HG02623 (cell line): Measurements from ENCODE around the gene ACTN4.
"Not testable (repeated sequence)": the region's sequence is repeated elsewhere in the genome, so short reads cannot be mapped to it uniquely, and the experiment has no call there.

Experiments
- ATAC-seq: cut with Tn5 transposase; IDR thresholded peaks from one replicate; pipeline ENCODE4 v1.9.1; 2021; ENCODE audit warnings: moderate library complexity; ENCODE audit not compliant: unreplicated experiment

The ACTN4 gene

DNA sequence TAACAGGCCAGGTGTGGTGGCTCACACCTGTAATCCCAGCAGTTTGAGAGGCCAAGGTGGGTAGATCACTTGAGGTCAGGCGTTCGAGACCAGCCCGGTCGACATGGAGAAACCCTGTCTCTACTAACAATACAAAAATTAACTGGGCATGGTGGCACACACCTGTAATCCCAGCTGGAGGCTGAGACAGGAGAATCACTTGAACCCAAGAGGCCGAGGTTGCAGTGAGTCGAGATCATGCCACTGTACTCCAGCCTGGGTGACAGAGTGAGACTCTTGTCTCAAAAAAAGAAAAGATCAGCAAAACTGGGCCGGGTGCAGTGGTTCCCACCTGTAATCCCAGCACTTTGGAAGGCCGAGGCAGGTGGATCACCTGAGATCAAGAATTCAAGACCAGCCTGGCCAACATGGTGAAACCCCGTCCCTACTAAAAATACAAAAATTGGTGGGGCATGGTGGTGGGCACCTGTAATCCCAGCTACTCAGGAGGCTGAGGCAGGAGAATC lies 114.5 kb downstream of the ACTN4 start:
- not testable (repeated sequence) for ATAC-seq

DNA sequence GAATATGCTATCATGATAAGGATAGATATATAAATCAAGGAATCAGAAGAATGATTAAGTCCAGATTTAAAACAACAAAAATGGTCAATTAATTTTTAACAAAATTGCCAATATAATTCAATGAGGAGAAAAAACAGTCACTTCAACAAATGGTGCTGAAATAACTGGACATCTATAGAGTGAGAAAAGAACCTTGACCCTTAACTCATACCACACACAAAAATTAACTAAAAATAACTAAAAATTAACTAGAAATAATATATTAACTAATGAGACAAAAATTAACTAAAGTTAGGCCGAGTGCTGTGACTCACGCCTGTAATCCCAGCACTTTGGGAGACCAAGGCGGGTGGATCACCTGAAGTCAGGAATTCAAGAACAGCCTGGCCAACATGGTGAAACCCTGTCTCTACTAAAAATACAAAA lies 116.4 kb downstream of the ACTN4 start:
- ATAC-seq: no peak

DNA sequence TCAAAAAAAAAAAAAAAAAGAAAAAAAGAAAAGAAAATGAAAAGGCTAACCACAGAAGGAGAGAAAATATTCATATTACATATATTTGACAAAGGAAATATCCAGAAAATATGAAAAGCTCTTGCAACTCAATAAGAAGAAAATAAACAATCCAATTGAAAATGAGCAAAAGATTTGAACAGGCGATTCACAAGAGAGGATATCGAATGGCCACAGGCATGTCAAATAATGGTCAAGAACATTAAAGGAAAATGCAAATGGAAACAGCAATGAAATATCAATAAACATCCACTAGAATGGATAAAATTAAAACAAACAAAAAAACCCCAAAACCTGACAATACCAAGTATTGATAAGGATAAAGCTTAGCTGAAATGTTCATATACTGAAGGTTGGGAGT lies 117.8 kb downstream of the ACTN4 start:
- ATAC-seq: no peak

DNA sequence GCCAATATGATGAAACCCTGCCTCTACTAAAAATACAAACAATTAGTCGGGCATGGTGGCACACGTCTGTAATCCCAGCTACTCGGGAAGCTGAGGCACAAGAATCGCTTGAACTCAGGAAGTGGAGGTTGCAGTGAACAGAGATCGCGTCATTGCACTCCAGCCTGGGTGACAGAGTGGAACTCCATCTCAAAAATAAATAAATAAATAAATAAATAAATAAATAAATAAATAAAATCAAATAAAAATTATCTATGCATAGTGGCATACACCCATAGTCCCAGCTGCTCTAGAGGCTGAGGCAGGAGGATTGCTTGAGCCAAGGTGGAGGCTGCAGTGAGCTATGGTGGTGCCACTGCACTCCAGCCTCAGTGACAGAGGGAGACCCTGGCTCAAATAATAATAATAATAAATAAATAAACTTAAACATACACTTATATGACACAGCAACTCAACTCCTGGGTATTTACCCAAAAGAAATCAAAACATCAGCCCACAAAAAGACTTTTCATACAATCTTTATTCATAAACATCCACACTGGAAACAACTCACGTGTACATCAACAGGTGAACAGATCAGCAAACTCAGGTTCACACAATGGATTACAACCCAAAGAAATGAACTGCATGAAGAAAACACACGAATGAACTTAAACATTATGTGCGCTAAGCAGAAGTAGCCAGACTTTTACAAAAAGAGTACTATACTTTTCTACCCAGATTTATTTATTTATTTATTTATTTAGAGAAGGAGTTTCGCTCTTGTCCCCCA lies 119.0 kb downstream of the ACTN4 start:
- ATAC-seq: no peak

DNA sequence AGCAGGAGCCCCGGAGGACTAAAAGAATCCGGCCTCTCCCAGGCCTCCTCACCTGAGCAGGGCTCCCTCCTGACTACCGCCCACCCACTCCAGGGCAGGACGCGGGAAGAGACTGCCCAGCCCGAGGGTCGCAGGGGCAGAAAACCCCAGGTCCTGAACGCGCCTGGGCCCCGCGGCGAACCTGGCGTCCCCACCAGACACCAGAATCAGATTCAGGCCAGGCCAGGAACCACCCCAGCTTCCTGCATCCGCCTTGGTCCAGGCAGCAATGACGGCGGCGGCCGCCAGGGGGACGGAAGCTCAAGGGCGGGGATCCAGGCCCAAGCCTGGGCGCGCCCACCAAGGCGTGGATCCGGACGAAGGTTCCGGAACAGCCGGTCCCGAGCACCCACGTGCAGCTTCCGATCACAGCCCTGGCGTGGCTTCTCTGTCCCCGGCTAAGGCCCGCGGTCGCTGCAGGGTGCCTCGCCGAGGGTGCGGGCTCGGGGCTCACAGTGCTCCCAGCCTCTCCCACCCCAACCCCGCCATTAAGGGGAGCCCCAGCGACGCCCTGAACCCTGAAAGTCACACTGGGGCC lies 122.3 kb downstream of the ACTN4 start:
- no peak for ATAC-seq

DNA sequence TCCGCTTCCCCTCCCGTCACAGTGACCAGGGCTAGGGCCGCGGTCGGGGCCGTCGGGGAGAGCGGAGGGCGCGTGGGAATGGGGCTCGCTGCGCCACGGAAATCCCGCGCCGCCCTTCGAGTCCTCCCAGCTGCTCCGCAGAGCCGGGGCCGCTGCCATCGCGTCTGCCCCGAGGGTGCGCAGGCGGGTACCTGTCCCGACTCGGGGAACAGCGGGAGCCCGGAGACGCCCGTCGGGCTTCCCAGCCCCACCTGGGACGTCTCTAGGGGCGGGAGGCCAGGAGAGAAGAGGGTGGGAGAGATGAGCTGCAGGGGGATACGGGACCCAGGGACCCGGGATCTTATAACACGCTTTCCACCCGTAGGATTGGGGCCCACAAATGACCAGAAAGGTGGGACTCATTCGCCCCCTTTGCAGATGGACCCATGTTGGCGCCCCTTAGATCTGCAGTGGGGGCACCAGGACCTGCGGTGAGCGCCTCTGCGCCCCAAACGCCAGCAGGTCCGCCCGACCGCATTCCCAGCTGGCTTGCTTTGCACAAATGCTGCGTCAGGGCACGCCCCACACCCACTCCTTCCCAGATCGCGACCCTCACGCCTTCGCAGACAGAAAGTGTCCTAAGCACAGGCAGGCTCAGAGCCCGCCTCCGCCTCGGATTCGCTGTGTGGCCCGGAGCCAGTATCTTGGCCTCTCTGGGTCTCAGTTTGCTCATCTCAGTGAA lies 122.9 kb downstream of the ACTN4 start:
- not testable (repeated sequence) for ATAC-seq

DNA sequence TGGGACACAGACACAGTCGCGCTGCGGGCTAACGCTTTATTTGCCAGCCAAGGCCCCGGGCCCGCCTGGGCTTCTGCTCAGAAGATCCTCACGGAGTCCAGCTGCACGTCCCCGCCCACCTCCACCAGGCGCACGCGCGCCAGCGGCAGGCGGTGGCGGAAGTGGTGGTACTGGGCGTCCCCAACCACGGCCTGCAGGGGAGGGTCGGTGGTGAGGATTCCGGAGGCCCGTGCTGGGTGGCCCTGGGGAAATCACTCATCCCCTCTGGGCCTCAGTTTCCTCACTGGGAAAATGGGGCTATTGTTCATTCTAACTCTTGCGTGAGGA lies 123.5 kb downstream of the ACTN4 start:
- not testable (repeated sequence) for ATAC-seq

DNA sequence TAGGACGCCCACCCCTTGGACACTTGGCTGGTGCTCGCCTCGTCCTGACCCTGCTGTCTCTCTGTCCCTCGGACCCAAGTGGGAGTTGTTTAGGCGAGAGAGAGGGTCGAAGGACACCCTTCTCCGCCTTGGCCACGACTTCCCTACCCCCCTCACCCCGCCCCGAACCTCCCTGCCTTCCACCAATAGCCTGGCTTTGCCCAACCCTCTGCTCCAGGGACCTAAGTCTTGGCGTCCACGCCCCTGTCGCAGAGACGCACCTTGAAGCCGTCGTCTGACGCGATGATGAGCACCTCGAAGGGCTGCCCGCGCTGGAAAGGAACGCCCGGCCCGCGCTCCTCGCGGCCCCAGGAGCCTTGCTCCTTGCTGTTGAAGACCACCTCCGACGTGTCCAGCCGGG lies 124.1 kb downstream of the ACTN4 start:
- ATAC-seq: not testable (repeated sequence)

DNA sequence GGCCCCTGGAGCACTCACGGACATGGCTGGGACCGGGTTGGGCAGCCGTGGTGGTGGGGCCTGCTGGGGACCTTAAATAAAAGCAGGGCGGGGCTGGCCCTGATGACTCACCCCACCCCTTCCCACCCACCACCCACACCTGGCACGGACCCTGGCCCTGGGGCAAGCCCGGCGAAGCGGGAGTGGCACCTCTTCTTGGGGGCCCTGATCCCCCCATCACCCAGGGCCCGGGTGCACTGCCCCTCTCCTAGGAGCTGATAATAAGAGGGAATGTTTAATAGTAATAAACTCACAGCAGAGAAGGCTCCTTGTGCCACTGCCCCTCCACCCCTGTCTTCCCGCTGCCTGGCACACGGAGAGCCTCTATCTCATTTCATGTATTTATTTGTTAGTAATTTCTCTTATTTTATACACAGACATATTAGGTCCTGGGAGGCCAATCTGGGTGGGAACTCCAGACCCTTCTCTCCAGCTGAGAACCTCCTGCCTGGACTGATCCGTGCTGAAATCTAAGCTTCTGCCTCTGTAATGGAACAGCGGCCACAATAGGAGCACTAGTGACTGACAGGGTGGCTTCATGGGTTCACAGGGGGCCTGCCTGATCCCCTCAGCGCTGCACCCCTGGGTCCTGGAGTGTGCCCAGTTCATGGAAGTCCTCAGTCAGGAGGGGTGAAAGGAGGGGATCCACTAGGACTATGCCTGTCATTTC lies 126.2 kb downstream of the ACTN4 start, which contains the start of gene LGALS7:
LGALS7 (minus strand) TSS at position 49 of the 709 bp plus-strand sequence; CDS start at position 24, 25 bp downstream.
- ATAC-seq: no peak

DNA sequence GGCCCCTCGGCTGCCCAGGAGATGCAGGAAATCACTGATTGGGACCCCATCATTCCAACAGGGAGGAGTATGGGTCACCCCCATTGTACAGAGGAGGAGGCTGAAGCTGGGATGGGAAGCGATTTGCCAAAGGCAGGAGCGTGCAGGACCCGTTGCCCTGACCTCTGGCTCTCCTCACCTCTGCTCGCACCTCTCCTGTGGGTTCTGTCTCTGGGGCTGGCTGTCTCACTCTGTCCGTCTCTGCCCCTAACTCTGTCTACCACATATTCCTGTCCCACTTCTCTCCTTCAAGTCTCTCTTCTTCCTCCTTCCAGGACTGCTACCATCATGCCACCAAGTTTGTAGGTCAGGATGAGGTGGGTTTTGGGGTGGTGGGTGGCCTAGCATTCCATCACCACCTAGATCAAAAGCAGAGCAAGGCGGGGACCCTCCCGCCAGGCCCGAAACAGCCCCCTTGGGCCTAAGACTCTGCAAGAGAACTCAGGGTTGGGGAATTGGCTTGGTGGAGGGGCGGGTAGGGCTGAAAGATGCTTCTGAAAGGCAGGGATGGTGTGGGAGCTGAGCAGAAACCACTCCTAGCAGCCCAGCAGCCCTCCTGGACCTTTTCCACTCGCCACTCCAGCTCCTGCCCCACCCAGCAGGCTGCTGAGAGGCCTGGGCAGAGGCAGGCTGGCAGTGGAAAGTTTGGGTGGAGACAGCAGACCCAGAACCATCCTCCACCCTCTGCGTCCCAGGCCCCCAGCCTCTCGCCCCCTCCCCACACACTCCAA lies 126.9 kb downstream of the ACTN4 start:
- ATAC-seq: no peak

DNA sequence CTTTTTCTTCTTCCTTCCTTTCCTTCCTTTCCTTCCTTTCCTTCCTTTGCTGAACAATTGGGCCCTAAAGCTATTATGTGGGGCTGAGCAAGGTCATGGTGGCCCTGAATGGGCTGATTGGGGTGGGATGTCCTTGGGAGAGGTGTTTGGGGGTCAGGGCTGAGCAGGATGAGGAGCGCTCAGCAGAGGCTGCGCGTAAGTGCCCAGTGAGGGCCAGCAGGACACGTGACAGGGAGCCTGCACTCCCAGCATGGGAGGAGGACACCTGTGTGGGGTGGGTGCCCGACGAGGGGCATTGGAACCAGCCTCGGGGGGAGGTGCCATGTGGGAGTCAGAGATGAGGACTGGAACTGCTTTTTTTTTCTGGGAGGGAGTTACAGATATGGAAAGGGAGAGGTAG lies 131.3 kb downstream of the ACTN4 start:
- no peak for ATAC-seq

DNA sequence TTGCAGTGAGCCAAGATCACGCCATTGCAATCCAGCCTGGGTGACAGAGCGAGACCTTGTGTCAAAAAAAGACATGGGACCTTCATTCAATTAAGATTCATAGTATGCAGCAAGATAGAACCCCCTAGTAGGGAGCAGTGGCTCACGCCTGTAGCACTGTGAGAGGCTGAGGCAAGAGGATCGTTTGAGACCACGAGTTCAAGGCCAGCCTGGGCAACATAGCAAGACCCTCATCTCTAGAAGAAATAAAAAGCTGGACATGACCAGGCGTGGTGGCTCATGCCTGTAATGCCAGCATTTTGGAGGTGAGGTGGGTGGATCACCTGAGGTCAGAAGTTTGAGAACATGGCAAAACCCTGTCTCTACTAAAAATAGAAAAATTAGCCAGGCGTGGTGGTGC lies 133.0 kb downstream of the ACTN4 start:
- no peak for ATAC-seq

DNA sequence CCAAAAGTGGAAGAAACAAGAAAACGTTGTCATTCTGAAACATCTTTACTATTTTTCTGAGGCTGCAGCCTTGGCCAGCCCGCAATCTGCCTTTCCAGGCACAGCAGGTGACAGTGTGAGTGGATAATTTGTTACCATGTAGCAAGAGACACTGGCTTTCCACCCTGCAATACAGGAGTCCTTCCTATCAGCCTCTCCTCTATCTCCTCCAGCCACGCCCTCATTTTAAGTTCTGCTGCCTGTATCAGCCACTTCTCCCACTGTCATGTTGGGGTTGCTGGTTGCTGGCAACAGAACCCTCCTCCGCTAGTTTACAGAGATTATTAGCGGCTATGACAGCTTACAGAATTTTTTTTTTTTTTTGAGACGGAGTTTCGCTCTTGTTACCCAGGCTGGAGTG lies 133.6 kb downstream of the ACTN4 start:
- no peak for ATAC-seq
